Ectodermal cell (in vitro differentiated cells): ENCODE results near the gene LCA5.

ENCODE experiments used
- H3K27ac ChIP-seq: 2 replicates; pipeline ENCODE4 v1.7.0; 2013; ENCODE audit warnings: mild to moderate bottlenecking, low read depth, low read length; ENCODE audit not compliant: insufficient read depth, poor library complexity, severe bottlenecking
- H3K27me3 ChIP-seq: 2 replicates; pipeline ENCODE4 v1.7.0; 2013; ENCODE audit warnings: mild to moderate bottlenecking, low read length; ENCODE audit not compliant: insufficient read depth, control insufficient read depth, poor library complexity, severe bottlenecking
- H3K36me3 ChIP-seq: one replicate; pipeline ENCODE4 v1.7.0; 2013; ENCODE audit warnings: low read length; ENCODE audit not compliant: control insufficient read depth, insufficient read depth
- H3K4me1 ChIP-seq: one replicate; pipeline ENCODE4 v1.7.0; 2013; ENCODE audit warnings: low read length; ENCODE audit not compliant: control insufficient read depth, insufficient read depth
- H3K4me3 ChIP-seq: 2 replicates; pipeline ENCODE4 v1.7.0; 2013; ENCODE audit warnings: low read depth, low read length, control low read depth; ENCODE audit not compliant: insufficient read depth
- H3K9me3 ChIP-seq: 2 replicates; pipeline ENCODE4 v1.7.0; 2013; ENCODE audit warnings: mild to moderate bottlenecking, low read length, moderate library complexity; ENCODE audit not compliant: control insufficient read depth
- WGBS, 2 experiments: methylation state at CpG; one replicate each; pipeline ENCODE4 v1.1.7; 2013; ENCODE audit warnings: missing lambda C conversion rate in 2 of 2; 5-methylcytosine and 5-hydroxymethylcytosine counted together

The LCA5 gene

GRCh38 chr6:79513111-79513510 is 24.1 kb downstream of the LCA5 start:
- WGBS, 2 experiments: 96 to 98% methylated on average over 6 of the region's 6 CpGs

GRCh38 chr6:79512014-79512413 is 25.2 kb downstream of the LCA5 start:
- Histone ChIP-seq H3K27ac (no peak overlapping the region), H3K4me3 (no peak overlapping the region), H3K27me3 (no peaks in the 10 kb centered on the region), H3K4me1 (no peaks in the 10 kb centered on the region), H3K36me3 (peaks cover 4% of the 10 kb centered on the region), H3K9me3 (no peaks in the 10 kb centered on the region)
- WGBS, 2 experiments: 94 to 98% methylated on average over 3 to 4 of the region's 6 CpGs

More at GRCh38 chr6:79513111-79513510, 24.1 kb downstream of the LCA5 start:
- Histone ChIP-seq H3K27ac (no peak overlapping the region), H3K27me3 (no peaks in the 10 kb centered on the region), H3K4me1 (no peaks in the 10 kb centered on the region), H3K36me3 (no peaks in the 10 kb centered on the region), H3K4me3 (no peak overlapping the region), H3K9me3 (no peaks in the 10 kb centered on the region)

DNA sequence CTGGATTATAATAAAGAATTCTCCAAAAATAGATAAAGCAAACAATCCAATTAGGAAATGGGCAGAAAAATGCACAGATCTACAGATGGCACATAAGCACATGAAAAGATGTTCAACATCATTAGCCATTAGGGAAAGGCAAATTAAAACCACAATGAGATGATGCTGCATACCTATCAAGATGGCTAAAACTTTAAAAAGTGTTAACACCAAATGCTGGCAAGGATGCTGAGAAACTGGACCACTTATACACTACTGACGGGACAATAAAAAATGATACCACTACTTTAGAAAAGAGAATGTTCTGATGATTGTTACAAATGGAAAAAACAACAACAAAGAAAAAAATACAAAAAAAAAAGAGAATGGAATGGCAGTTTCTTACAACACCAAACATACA is 26.5 kb downstream of the LCA5 start:
- Histone ChIP-seq H3K36me3 (peaks cover 4% of the 10 kb centered on the region), H3K4me3 (no peak overlapping the region), H3K27ac (no peak overlapping the region), H3K4me1 (no peaks in the 10 kb centered on the region), H3K9me3 (no peaks in the 10 kb centered on the region), H3K27me3 (no peaks in the 10 kb centered on the region)
- WGBS, 2 experiments: no CpG with 5 or more reads among the region's 1 CpG

GRCh38 chr6:79506251-79506650 is 31.0 kb downstream of the LCA5 start:
- Histone ChIP-seq H3K27me3 (no peaks in the 10 kb centered on the region), H3K4me3 (no peak overlapping the region), H3K4me1 (no peaks in the 10 kb centered on the region), H3K9me3 (no peaks in the 10 kb centered on the region), H3K27ac (no peak overlapping the region), H3K36me3 (peaks cover 4% of the 10 kb centered on the region)
- 95 to 100% methylated on average over 1 of the region's 1 CpG for WGBS, 2 experiments

DNA sequence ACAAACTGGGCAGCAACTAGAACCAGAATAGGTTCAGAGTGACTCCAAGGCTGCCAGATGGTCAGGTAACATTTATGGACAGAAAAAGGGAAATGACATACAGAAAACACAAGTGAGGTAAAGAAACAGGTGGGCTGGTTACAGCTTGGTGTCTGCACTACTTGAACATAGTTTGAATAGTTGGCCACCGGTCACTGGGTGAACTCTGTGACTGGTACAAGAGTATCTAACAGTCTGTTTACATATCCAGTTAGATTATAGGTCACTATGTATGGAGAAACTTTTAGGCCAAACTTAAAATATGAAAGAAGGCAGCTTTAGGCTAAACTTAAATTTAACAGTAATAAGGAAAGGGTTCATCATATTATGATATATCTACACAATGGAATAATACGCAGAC is 32.9 kb downstream of the LCA5 start:
- Histone ChIP-seq H3K27ac (no peak overlapping the region), H3K27me3 (no peaks in the 10 kb centered on the region), H3K4me3 (no peak overlapping the region), H3K4me1 (no peaks in the 10 kb centered on the region), H3K9me3 (no peaks in the 10 kb centered on the region), H3K36me3 (peaks cover 4% of the 10 kb centered on the region)
- 82 to 100% methylated on average over 1 of the region's 2 CpGs for WGBS, 2 experiments

DNA sequence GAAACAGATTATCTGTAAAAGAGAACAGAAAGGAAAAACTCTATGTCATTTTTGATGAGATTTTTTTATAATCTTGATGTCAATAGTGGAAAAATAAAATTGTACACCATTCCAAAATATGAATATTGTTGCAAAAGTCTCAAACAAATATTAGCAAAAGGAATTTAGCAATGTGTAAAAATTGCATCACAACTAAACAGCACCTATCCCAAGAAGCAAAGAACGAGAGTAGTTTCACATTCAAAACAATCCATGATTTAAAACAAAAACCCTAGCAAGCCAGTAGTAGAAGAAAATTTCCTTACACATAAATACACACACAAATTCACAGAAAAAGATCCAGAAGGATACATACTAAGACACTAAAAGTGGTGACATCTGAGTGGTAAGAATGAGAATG is 38.4 kb downstream of the LCA5 start:
- Histone ChIP-seq H3K27ac (no peak overlapping the region), H3K9me3 (no peaks in the 10 kb centered on the region), H3K27me3 (no peaks in the 10 kb centered on the region), H3K36me3 (no peaks in the 10 kb centered on the region), H3K4me3 (no peak overlapping the region), H3K4me1 (peaks cover 7% of the 10 kb centered on the region)
- 88 to 93% methylated on average over 1 of the region's 1 CpG for WGBS, 2 experiments

- Histone ChIP-seq H3K4me1 (peaks cover 7% of the 10 kb centered on the region), H3K36me3 (no peaks in the 10 kb centered on the region), H3K4me3 (no peak overlapping the region), H3K9me3 (no peaks in the 10 kb centered on the region), H3K27ac (no peak overlapping the region), H3K27me3 (no peaks in the 10 kb centered on the region)
- 86 to 87% methylated on average over 10 of the region's 10 CpGs for WGBS, 2 experiments
Measured at GRCh38 chr6:79495246-79495645, 42.0 kb downstream of the LCA5 start.

GRCh38 chr6:79494841-79495240 is 42.4 kb downstream of the LCA5 start:
- no peak overlapping the region for H3K27ac ChIP-seq

DNA sequence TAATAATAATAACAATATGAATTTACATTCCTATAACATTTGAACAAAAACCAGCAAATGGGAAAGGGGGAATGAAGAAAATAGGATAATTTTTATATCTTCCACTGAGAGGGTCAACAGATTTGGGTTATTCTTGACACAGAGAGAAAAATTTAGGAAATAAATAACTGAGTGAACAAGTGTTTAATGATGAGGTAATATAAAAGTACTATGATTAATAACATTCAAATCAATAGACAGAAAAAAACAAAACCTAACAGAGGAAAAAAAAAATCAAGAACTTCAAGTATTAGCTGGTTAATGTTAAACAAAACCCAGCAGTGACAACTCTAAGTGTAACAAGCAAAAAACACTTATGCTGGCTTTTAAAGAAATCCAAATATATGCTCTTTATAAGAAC is 66.5 kb downstream of the LCA5 start:
- Histone ChIP-seq H3K9me3 (no peaks in the 10 kb centered on the region), H3K36me3 (no peaks in the 10 kb centered on the region), H3K27me3 (no peaks in the 10 kb centered on the region), H3K4me3 (no peak overlapping the region), H3K4me1 (peaks cover 5% of the 10 kb centered on the region), H3K27ac (no peak overlapping the region)

More at GRCh38 chr6:79494841-79495240, 42.4 kb downstream of the LCA5 start:
- no peak overlapping the region for H3K4me3 ChIP-seq
- H3K4me1 ChIP-seq: peaks cover 7% of the 10 kb centered on the region
- H3K36me3 ChIP-seq: no peaks in the 10 kb centered on the region
- no peaks in the 10 kb centered on the region for H3K9me3 ChIP-seq
- H3K27me3 ChIP-seq: no peaks in the 10 kb centered on the region
- WGBS, 2 experiments: 19% methylated on average over 5 of the region's 5 CpGs

- H3K27ac ChIP-seq: no peak overlapping the region
Measured at GRCh38 chr6:79469376-79470246, 67.6 kb downstream of the LCA5 start.

More at GRCh38 chr6:79469376-79470246, 67.6 kb downstream of the LCA5 start:
- Histone ChIP-seq H3K27me3 (no peaks in the 10 kb centered on the region), H3K4me3 (no peak overlapping the region), H3K36me3 (no peaks in the 10 kb centered on the region), H3K9me3 (no peaks in the 10 kb centered on the region), H3K4me1 (peaks cover 5% of the 10 kb centered on the region)
- WGBS, 2 experiments: 94% methylated on average over 5 of the region's 5 CpGs
